HCEC 1CT (cell line): Measurements from ENCODE around the gene ZNF581.
A peak's percentile ranks its signal among the peaks of the same experiment; 100 is the strongest.

Source experiments
- DNase-seq: peaks from one replicate; pipeline ENCODE4 v3.0.0-alpha.2; 2017

Gene ZNF581

GRCh38 chr19:55643003-55643886 is at the start of gene ZNF581:
TSS of gene ZNF581 (plus strand) at chr19:55643649. CDS start at chr19:55644572, 923 bp downstream.
- DNase-seq, result peak; percentile 68

DNA sequence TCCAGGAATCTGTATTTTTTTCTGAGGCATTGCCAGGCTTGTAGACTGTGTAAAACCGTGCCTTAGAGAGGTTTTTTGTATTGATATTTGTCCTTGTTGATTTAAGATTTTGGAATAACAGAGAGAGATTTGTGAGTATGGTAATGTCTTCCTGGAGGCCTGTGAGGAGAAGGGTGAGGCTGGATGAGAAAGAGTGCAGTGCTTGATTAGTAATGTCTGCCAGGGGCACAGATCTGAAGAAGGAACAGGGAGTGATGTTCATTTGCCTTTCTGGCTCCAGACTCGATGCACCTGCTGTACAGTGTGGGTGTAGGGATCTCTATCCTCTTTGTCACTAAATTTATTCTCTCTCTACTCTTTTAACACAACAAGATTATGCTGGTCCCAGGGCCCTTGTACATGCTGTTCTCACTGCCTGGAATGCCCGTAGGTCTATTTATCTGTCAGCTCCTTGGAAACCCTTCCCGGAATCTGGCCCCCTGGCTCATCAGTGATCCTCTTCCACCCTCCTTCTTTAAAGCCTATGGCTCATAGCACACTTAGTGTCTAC is 48.4 kb upstream of the ZNF581 start:
- no peak for DNase-seq

DNA sequence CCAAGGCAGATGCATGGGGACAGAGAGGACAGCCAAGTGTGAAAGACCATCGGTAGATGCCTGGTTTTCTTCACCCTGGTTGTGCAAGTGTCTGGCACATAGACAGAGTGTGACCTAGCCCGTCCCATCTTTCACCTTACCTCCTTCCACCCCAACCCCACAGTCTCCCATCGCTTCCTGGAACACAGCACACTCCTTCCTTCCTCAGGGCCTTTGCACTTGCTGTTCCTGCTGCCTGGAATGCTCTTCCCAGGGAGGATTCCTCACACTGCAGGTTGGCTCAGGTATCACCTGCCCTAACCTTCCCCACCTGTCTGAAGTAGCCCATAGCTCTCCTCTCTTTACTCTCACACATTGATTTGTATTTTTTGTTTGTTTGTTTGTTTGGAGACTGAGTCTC is 47.1 kb upstream of the ZNF581 start:
- no peak for DNase-seq

- DNase-seq, result no peak
Observed at GRCh38 chr19:55597501-55597921, 45.9 kb upstream of the ZNF581 start.

DNA sequence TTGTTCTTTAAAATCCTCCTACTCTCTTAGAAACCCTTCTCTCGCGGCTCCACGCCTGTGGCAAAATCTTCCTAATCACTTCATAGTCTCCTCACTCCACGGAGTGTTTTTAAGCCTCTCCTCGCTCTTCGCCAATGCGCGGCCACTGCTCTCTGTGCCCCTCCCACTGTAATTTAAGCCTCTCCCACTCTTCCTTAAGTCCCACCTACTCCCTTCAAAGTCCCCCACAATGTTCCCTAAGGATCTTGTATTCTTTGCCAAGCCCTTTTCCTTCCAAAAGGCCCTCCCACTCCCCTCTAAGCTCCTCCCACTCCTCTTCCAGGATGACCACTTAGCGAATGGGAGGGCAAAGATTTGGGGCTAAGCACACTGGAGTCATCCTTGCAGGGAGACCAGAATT is 45.4 kb upstream of the ZNF581 start:
- DNase-seq, result no peak

DNA sequence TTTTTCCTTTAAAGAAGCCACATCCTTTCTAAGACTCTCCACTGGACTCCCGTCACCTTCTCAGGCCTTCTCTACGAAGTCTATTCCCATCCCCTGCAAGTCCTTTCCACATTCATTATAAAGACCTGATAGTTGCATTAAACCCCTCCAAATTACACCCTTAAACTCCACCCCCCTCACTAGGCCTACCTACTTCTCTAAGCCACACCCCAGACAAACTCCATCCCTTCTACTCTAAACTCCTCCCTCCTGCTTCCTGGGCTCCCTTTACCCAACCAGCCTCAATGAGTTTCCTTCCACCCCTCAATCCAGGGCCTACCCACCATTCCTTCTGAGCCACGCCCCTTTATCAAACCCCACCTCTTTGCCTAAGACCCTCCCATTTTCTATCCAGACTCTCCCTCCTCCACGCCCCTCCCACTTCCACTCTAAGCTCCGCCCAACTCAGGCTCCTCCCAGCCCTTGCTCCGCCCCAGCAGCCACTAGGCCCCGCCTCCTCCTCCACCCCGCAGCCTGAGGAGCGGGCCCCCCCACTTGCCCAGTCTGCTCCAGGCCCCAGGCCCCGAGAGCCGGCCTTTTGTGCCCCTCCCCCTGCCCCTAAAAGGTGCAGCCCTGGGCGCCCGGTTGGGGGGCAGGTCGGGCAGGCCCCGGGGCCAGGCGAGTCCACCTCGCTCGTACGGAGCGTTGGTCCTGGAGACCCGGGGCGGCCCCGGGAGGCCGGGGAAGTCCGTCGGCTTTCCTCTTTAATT is 44.6 kb upstream of the ZNF581 start:
- peak; percentile 91 for DNase-seq

GRCh38 chr19:55599468-55599841 is 44.0 kb upstream of the ZNF581 start, which contains the start of gene FIZ1:
TSS of gene FIZ1 (minus strand) at chr19:55599517. CDS start at chr19:55597865, 1,652 bp downstream.
- peak; percentile 97 for DNase-seq

DNA sequence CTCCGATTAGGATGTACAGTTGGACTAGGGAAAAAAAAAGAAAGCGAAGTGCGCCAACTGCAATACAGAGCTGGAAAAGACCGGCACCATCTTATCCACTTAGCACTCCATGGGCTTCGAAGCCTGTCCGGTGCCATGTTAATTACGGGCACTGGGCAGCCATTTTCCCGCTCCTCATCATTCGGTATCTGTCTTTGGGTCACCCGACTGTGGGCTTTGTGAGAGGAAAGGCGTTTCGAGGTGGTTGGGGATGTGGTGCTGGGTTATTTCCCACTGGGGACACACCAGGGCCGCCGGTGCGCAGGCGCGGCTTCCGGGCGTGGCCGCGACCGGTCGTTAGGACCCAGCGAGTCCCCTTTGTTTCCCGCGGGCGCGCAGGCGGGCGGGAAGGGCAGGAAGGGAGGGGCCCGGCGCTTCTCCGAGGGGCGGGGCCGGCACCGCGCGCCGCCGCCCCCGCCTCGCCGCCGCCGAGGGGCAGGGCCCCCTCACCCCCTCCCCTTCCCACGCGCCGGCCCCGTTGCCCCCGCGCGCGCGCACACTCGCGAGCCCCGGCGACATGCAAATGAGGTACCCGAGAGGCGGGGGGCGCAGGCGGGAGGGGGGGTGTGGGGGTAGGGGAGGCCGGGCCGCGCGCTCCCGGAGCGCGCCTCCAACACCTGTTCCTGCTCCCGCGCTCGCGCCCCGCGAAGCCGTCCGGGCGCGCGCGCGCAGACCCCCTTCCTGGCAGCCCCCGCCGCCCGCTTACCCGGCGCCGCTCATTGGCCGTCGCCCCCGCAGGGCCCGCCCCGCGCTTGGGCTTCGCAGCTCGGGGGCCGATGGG is 43.4 kb upstream of the ZNF581 start, which contains the start of gene ZNF524:
Gene ZNF524, plus strand, starts transcription at position 447 of the 820 bp plus-strand sequence. CDS start 1,825 bp downstream, outside the sequence.
- peak; percentile 82 for DNase-seq

- DNase-seq, result no peak
Observed at GRCh38 chr19:55600662-55601028, 42.8 kb upstream of the ZNF581 start.

DNA sequence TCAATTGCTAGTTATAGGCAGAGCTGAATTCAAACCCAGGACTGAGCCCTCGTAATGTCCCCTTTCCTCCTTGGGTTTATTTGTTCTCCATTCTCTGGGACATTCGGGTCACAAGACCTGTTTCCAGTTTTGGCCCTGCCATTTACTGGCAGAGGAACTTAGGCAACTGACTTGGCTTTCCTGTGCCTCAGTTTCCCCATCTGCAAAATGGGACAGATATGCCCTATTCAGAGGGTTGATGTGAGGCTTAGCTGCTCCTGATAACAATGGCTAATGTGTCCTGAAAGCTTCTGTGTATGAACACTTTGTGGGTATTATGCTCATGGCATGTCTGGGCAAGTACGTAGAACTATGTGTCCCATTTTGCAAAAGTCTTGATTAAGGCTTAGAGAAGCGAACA is 42.4 kb upstream of the ZNF581 start:
- DNase-seq, result no peak

DNA sequence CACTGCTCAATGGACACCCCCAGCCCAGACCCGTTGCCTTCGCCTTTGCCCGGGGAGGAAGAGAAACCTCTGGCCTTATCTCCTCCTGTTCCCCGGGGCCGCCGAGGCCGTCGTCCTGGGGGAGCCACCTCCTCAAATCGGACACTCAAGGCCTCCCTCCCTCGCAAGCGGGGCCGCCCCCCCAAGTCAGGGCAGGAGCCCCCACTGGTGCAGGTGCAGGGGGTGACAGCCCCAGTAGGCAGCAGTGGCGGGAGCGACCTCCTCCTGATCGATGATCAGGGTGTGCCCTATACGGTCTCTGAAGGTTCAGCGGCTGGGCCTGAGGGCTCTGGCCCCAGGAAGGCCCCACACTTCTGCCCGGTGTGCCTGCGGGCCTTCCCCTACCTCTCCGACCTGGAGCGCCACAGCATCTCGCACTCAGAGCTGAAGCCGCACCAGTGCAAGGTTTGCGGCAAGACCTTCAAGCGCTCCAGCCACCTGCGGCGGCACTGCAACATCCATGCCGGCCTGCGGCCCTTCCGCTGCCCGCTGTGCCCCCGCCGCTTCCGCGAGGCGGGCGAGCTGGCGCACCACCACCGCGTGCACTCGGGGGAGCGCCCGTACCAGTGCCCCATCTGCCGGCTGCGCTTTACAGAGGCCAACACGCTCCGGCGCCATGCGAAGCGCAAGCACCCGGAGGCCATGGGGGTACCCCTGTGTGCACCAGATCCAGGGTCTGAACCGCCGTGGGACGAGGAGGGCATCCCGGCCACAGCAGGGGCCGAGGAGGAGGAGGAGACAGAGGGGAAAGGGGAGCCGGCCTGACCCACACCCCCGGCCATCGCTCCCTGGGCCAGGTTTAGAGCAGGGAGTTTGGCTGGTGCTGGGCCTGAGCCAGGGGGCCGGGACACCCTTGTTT is 41.1 kb upstream of the ZNF581 start:
- DNase-seq, result no peak

DNA sequence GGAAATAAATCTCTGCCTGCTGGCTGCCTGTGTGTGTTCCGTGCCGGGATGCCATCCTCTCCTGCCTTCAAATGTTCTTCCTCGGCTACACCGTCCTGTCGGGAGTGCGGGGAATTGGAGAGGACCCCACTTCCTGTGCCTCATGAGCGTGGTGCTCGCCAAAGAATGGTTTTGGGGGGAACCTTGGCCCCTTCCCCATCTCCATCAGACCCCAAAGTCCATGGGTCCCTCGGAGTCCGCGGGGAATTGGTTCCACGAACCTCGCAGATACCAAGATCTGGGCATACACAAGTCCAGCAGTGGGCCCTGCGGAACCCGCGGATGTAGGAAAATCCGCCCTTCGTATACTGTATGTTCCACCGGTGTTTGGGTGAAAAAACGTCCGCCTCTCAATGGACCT is 40.3 kb upstream of the ZNF581 start:
- no peak for DNase-seq

DNA sequence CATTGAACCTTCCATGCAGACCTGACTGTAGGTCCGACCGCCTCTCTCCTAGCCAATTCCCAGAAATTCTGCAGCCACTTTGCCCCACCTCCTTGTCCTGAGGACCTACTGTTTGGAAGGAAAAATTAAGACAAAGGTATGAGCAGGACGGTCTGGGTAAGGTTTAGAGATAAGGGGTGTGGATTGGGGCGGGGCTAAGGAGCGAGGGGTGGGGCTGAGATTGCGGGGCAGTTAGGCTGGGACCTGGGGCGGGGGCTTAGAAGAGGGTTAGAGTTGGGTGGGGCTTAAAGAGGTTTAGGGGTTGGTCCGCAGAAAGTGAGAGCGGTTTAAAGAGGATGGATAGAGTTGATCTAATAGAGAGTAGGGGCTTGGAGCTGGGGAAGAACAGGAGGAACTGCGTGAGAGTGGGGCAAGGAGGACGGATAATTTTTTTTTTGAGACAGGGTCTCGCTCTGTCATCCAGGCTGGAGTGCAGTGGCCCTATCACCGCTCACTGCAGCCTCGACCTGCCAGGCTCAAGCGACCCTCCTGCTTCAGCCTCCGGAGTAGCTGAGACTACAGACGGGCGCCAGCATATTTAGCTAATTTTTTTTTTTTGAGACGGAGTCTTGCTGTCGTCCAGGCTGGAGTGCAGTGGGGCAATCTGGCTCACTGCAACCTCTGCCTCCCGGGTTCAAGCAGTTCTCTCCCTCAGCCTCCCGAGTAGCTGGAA is 39.7 kb upstream of the ZNF581 start:
- DNase-seq, result no peak

DNA sequence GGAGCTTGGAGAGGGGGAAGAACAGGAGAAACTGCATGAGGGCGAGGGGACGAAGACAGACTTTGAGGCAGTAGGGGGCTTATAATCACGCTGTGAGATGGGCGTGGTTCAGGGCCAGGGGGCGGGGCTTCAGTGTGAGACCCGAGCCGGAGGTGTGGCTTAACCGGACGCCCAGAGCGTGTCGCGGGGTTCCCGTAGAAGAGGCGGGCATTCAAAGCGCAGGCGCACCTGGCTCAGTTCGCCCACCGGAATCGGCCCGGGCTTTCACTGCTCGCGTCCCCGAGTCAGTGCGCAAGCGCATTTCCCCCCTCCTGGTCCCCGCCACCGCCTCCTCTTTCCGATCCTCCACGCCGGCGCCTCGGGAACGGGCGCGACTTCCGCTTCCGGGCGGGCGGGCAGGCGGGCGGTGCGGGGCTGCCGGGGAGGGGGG is 38.2 kb upstream of the ZNF581 start:
- DNase-seq, result peak; percentile 98

- peak; percentile 81 for DNase-seq
Observed at GRCh38 chr19:55605637-55606470, 37.6 kb upstream of the ZNF581 start, which contains the start of gene ZNF865. TSS of gene ZNF865 (plus strand) at chr19:55605647. CDS start at chr19:55613619, 7,972 bp downstream.

DNA sequence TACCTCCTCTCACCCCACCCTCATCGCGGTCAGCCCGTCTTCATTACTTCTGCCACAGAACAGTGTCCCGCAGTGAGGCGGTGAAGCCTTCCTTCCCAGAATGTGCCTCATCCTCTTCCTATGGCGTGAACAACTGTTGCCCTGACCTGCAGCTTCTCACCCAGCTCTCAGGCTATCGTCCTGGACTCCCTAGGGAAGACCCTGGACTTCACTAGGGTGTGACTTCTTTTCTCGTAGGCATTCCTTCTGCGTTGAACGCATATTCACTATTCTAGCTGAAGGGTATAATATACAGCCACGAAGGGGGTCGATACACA is 37.0 kb upstream of the ZNF581 start:
- no peak for DNase-seq

- no peak for DNase-seq
Observed at GRCh38 chr19:55606817-55607216, 36.6 kb upstream of the ZNF581 start.

DNA sequence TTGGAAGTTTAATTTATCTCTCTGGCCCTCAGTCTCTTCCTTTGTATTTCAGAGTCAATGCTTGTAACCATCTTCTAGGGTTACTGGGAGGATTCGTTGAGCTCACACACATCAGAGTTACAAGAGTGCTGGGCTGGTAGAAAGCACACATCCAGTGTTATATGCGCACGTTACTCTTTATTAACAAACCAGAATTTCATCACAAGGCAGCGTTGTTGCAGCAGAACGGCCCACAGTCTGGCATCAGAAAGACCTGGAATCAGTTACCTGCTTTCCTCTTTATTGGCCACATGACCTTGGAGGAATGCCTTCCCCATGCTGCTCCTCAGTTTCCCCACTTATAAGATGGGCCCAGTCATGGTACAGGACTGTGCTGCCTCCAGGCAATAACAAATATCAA is 34.1 kb upstream of the ZNF581 start:
- DNase-seq, result no peak

GRCh38 chr19:55611300-55611982 is 32.0 kb upstream of the ZNF581 start:
- DNase-seq, result no peak
